ENCODE results near the gene CEBPA.
"Not testable (repeated sequence)": the region's sequence is repeated elsewhere in the genome, so short reads cannot be mapped to it uniquely, and the experiment has no call there.

DNA sequence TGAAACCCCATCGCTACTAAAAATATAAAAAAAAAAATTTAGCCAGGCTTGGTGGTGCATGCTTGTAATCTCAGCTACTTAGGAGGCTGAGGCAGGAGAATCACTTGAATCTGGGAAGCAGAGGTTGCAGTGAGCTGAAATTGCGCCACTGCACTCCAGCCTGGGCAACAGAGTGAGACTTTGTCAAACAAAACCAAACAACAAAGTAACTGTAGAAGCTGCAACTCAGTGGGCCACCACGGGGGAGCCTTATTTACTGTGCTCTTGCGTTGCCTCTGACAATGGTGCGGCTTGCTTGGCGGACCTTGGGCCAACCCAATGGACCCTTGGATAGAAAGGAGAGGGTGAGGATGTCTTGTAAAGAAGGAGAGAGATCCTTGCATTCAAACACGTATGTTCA lies 7.3 kb downstream of the CEBPA start:
- TF ChIP-seq, protein P1, sequence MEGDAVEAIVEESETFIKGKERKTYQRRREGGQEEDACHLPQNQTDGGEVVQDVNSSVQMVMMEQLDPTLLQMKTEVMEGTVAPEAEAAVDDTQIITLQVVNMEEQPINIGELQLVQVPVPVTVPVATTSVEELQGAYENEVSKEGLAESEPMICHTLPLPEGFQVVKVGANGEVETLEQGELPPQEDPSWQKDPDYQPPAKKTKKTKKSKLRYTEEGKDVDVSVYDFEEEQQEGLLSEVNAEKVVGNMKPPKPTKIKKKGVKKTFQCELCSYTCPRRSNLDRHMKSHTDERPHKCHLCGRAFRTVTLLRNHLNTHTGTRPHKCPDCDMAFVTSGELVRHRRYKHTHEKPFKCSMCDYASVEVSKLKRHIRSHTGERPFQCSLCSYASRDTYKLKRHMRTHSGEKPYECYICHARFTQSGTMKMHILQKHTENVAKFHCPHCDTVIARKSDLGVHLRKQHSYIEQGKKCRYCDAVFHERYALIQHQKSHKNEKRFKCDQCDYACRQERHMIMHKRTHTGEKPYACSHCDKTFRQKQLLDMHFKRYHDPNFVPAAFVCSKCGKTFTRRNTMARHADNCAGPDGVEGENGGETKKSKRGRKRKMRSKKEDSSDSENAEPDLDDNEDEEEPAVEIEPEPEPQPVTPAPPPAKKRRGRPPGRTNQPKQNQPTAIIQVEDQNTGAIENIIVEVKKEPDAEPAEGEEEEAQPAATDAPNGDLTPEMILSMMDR (IDR thresholded peaks at IDR 0.05), result not testable (repeated sequence)
- TF ChIP-seq POLR2A (IDR thresholded peaks at IDR 0.05), result not testable (repeated sequence)

Data from ovary (tissue), 3 donors.